GM18511 (cell line): ENCODE measurements around the gene AFG1L.
A peak's percentile ranks its signal among the peaks of the same experiment; 100 is the strongest.
"Not testable (repeated sequence)": the region's sequence is repeated elsewhere in the genome, so short reads cannot be mapped to it uniquely, and the experiment has no call there.

ENCODE experiments used
- ATAC-seq: cut with Tn5 transposase; IDR thresholded peaks from one replicate; pipeline ENCODE4 v1.9.1; 2021; ENCODE audit warnings: mild to moderate bottlenecking, moderate library complexity; ENCODE audit not compliant: unreplicated experiment

AFG1L gene

GRCh38 chr6:108294727-108295625 lies at the start of gene AFG1L:
TSS of gene AFG1L (plus strand) at chr6:108295054. CDS start at chr6:108295080, 26 bp downstream.
- peak; percentile 91 for ATAC-seq

- ATAC-seq: not testable (repeated sequence)
Observed at GRCh38 chr6:108245095-108245494, 49.8 kb upstream of the AFG1L start.

- ATAC-seq: no peak
Observed at GRCh38 chr6:108247965-108248536, 46.8 kb upstream of the AFG1L start.

- no peak for ATAC-seq
Observed at GRCh38 chr6:108250240-108250866, 44.5 kb upstream of the AFG1L start.

- no peak for ATAC-seq
Observed at GRCh38 chr6:108251252-108251651, 43.6 kb upstream of the AFG1L start.

- ATAC-seq: no peak
Observed at GRCh38 chr6:108252055-108252454, 42.8 kb upstream of the AFG1L start.

GRCh38 chr6:108253241-108253640 lies 41.6 kb upstream of the AFG1L start:
- no peak for ATAC-seq

GRCh38 chr6:108254433-108255410 lies 40.1 kb upstream of the AFG1L start:
- ATAC-seq: no peak

- ATAC-seq: peak; percentile 14
Observed at GRCh38 chr6:108260126-108260808, 34.6 kb upstream of the AFG1L start.

- peak; percentile 87 for ATAC-seq
Observed at GRCh38 chr6:108260809-108261569, 33.9 kb upstream of the AFG1L start, which contains the start of gene SNX3. TSS of gene SNX3 (minus strand) at chr6:108261040. CDS start at chr6:108260921, 119 bp downstream.

- no peak for ATAC-seq
Observed at GRCh38 chr6:108263371-108263770, 31.5 kb upstream of the AFG1L start.

GRCh38 chr6:108268845-108269244 lies 26.0 kb upstream of the AFG1L start:
- no peak for ATAC-seq

- not testable (repeated sequence) for ATAC-seq
Observed at GRCh38 chr6:108269955-108270354, 24.9 kb upstream of the AFG1L start.

GRCh38 chr6:108274546-108274945 lies 20.3 kb upstream of the AFG1L start:
- ATAC-seq: no peak

GRCh38 chr6:108275976-108276375 lies 18.9 kb upstream of the AFG1L start:
- ATAC-seq: no peak

GRCh38 chr6:108277295-108277694 lies 17.6 kb upstream of the AFG1L start:
- ATAC-seq: no peak

GRCh38 chr6:108277831-108278230 lies 17.0 kb upstream of the AFG1L start:
- ATAC-seq: no peak

GRCh38 chr6:108285381-108285780 lies 9.5 kb upstream of the AFG1L start:
- ATAC-seq: no peak

GRCh38 chr6:108286366-108286765 lies 8.5 kb upstream of the AFG1L start:
- no peak for ATAC-seq
